Glutamatergic neuron (in vitro differentiated cells): Measurements from ENCODE around the gene IL2RG. TPM values are rescaled to one million over a fixed set of nuclear protein-coding genes. Genes with fewer than 3 reads are reported as not detected.

ENCODE experiments used
- DNase-seq: peaks from one replicate; pipeline ENCODE4 v3.0.0; 2022
- H3K27ac Mint-ChIP-seq: one replicate; pipeline ENCODE4 v1.8.0; 2020; ENCODE audit warnings: mild to moderate bottlenecking, mixed read lengths, inconsistent platforms; ENCODE audit not compliant: unreplicated experiment
- H3K27me3 Mint-ChIP-seq: one replicate; pipeline ENCODE4 v1.8.0; 2020; ENCODE audit warnings: mild to moderate bottlenecking, moderate library complexity, mixed read lengths, inconsistent platforms; ENCODE audit not compliant: unreplicated experiment
- H3K36me3 Mint-ChIP-seq: one replicate; pipeline ENCODE4 v1.8.0; 2020; ENCODE audit warnings: mild to moderate bottlenecking, mixed read lengths, inconsistent platforms; ENCODE audit not compliant: unreplicated experiment
- H3K4me1 Mint-ChIP-seq: one replicate; pipeline ENCODE4 v1.8.0; 2020; ENCODE audit warnings: mild to moderate bottlenecking, low read depth, mixed read lengths, inconsistent platforms; ENCODE audit not compliant: unreplicated experiment
- H3K4me3 Mint-ChIP-seq: one replicate; pipeline ENCODE4 v1.8.0; 2020; ENCODE audit warnings: mild to moderate bottlenecking, mixed read lengths, inconsistent platforms; ENCODE audit not compliant: unreplicated experiment
- H3K9me3 Mint-ChIP-seq: one replicate; pipeline ENCODE4 v1.8.0; 2020; ENCODE audit warnings: mild to moderate bottlenecking, moderate library complexity, mixed read lengths, inconsistent platforms; ENCODE audit not compliant: unreplicated experiment
- long read RNA-seq: library from polyadenylated mRNA; unstranded; transcript quantifications from one replicate; pipeline ENCODE4 v2.0.0, GENCODE V29; 2020; ENCODE audit not compliant: unreplicated experiment
- total RNA-seq: library from RNA; stranded (reverse); fragmentation: NEBNext Ultra II Directional; extraction: Animal tissue kit (Norgen Biotek cat#: 25700); gene quantifications from one replicate; pipeline ENCODE4 v1.2.1, GENCODE V29; 2021; ENCODE audit not compliant: unreplicated experiment
- TF ChIP-seq, protein P1 (sequence below): fragments of 200-600 bp; sonication (generic); IDR thresholded peaks from one replicate; pipeline ENCODE4 v1.5.0; 2021; ENCODE audit not compliant: partially characterized antibody, unreplicated experiment

The IL2RG gene
- total RNA-seq: not detected
- long read RNA-seq: 0 reads

DNA sequence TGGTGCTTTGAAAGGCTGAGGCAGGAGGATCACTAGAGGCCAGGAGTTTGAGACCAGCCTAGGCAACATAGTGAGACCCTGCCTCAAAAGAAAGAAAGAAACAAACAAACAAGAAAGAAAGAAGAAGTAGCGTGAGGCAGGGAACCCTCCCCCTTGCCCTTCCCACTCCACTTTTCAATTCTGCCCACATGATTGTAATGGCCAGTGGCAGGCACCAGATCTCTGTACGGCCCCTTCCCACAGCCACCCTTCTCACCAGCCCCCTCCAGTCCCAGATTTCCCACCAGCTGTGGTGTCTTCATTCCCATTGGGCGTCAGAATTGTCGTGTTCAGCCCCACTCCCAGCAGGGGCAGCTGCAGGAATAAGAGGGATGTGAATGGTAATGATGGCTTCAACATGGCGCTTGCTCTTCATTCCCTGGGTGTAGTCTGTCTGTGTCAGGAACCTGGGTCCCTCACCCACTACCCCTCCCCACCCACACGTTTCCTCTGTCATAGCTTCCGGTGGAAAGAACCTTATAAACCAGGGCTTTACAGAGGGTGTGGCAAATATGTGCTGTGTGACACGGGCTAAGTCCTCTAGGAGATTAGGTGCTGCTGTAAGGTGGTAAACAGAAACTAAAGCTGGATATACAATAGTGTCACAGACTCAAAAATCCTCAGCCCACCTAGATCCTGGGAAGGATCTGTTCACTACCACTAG is at the start of gene IL2RG:
Gene IL2RG, minus strand, starts transcription at position 437 of the 703 bp plus-strand sequence. Its CDS starts 38 bp downstream, at position 399.
- Mint-ChIP-seq H3K9me3 (peaks cover 2% of the 10 kb centered on the region), H3K4me3 (no peak within 1 kb of the TSS), H3K27me3 (peaks cover 2% of the 10 kb centered on the region), H3K36me3 (no peaks in the 10 kb centered on the region), H3K27ac (no peak within 1 kb of the TSS), H3K4me1 (peaks cover 12% of the 10 kb centered on the region)
- TF ChIP-seq, protein P1, sequence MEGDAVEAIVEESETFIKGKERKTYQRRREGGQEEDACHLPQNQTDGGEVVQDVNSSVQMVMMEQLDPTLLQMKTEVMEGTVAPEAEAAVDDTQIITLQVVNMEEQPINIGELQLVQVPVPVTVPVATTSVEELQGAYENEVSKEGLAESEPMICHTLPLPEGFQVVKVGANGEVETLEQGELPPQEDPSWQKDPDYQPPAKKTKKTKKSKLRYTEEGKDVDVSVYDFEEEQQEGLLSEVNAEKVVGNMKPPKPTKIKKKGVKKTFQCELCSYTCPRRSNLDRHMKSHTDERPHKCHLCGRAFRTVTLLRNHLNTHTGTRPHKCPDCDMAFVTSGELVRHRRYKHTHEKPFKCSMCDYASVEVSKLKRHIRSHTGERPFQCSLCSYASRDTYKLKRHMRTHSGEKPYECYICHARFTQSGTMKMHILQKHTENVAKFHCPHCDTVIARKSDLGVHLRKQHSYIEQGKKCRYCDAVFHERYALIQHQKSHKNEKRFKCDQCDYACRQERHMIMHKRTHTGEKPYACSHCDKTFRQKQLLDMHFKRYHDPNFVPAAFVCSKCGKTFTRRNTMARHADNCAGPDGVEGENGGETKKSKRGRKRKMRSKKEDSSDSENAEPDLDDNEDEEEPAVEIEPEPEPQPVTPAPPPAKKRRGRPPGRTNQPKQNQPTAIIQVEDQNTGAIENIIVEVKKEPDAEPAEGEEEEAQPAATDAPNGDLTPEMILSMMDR: no peak
- DNase-seq: no peak

GRCh38 chrX:71160475-71160874 is 49.1 kb upstream of the IL2RG start:
- H3K27me3 Mint-ChIP-seq: no peaks in the 10 kb centered on the region
- no peak for DNase-seq
- H3K9me3 Mint-ChIP-seq: no peaks in the 10 kb centered on the region
- no peaks in the 10 kb centered on the region for H3K36me3 Mint-ChIP-seq
- no peaks in the 10 kb centered on the region for H3K4me1 Mint-ChIP-seq
- no peak overlapping the region for H3K4me3 Mint-ChIP-seq
- H3K27ac Mint-ChIP-seq: no peak overlapping the region
- TF ChIP-seq, protein P1: no peak

DNA sequence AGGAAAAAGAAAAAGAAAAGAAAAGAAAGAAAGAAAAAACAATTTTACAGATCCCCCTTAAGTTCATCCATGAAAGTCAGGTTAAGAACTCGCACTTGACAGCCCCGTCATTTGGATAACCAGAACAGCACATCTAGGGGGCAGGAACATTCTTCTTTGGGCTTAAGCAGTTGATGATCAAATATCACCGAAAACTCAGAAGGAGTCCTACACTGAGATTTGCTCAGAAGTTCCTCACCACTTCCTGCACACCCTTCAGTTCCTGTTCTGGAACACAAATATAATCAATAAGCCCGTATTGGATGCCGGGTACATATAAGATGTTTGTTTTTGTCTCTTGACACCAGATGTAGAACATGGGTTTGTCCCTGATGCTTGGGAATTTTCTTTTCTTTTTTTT is 48.0 kb upstream of the IL2RG start:
- no peak overlapping the region for H3K4me3 Mint-ChIP-seq
- no peaks in the 10 kb centered on the region for H3K9me3 Mint-ChIP-seq
- DNase-seq: no peak
- no peaks in the 10 kb centered on the region for H3K27me3 Mint-ChIP-seq
- TF ChIP-seq, protein P1: no peak
- H3K36me3 Mint-ChIP-seq: no peaks in the 10 kb centered on the region
- no peak overlapping the region for H3K27ac Mint-ChIP-seq
- no peaks in the 10 kb centered on the region for H3K4me1 Mint-ChIP-seq

- DNase-seq: no peak
- Mint-ChIP-seq H3K9me3 (no peaks in the 10 kb centered on the region), H3K4me3 (no peak overlapping the region), H3K36me3 (no peaks in the 10 kb centered on the region), H3K27ac (no peak overlapping the region), H3K4me1 (no peaks in the 10 kb centered on the region), H3K27me3 (no peaks in the 10 kb centered on the region)
- TF ChIP-seq, protein P1: no peak
Measured at GRCh38 chrX:71158603-71159002, 47.2 kb upstream of the IL2RG start.

- H3K4me1 Mint-ChIP-seq: no peaks in the 10 kb centered on the region
- no peaks in the 10 kb centered on the region for H3K36me3 Mint-ChIP-seq
- no peak for DNase-seq
- no peak overlapping the region for H3K27ac Mint-ChIP-seq
- no peaks in the 10 kb centered on the region for H3K27me3 Mint-ChIP-seq
- peaks cover 4% of the 10 kb centered on the region for H3K9me3 Mint-ChIP-seq
- TF ChIP-seq, protein P1: no peak
- no peak overlapping the region for H3K4me3 Mint-ChIP-seq
Measured at GRCh38 chrX:71154641-71155040, 43.3 kb upstream of the IL2RG start.
